HuH-7 (cell line): Measurements from ENCODE around the gene PPM1H.

Source experiments
- DNase-seq: peaks from one replicate; pipeline ENCODE4 v3.0.0; 2011; ENCODE audit warnings: low spot score

PPM1H gene

DNA sequence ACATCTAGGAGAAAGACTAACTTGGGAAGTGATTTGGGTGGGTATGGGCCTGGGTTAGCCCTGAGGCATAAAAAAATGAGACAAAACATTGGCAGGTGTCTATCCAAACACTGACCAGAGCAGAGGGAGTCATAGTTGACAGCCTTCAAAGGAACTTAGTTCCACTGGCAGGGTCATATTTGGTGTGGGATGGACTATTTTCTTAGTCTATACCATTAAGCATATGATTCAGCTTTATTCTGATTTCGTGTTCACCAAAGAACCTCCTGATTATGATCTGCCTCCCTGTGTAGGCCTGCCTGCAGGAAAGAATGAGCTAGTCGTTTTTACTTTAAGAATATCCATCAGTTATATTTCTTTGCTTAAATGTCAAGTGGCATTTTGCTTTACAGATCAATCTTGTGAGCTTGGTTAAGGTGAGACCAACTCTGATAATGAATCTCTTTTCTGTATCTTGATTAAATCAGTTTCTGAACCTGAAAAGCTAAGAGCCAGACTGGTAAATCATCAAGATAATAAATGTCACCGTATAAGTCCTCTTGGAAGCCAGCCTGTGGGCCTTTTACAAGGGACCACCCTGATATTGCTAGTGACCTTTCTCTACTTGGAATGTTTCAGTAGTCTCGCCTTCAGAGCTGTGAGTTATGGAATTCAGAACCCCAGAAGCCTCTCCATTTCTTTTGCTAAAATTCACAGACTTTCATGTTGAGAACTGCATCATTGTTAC, 285.4 kb downstream of the PPM1H start:
- no peak for DNase-seq

DNA sequence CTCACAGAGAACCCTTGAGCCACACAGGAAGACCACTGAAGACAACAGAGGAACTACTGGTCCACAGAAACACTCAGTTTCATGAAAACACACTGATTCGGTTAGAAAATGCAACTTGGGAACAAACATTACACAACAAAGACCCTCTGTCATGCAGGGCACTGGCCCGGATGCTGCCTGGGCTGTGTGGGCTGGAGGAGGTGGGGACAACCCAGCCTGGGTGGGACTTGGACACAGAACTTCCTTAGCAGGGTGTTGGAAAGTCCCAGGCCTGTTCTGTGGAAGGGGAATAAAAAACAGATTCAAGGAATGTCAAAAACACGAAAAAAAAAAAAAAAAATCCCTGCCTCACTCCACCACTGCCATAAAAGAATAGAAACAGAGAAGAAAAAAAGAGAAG, 287.4 kb downstream of the PPM1H start:
- DNase-seq: no peak

DNA sequence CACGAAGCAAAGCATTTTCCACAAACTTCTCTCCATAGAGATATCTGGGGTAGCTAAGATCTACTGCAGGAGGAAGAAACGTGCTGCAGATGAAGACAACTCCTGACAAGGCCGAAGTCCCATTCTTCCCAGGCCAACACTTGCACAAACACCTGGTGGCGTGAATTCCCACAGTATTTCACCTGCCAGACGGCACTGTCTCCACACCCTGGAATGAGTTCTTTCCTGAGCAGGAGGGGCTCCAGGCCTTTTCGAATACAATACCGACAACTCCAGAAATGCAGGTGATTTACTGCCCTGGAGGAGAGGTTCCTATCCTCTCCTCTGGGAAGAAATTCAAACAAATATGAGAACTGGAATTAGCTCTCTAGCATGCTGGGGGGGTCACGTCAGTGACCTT, 288.4 kb downstream of the PPM1H start:
- no peak for DNase-seq

DNA sequence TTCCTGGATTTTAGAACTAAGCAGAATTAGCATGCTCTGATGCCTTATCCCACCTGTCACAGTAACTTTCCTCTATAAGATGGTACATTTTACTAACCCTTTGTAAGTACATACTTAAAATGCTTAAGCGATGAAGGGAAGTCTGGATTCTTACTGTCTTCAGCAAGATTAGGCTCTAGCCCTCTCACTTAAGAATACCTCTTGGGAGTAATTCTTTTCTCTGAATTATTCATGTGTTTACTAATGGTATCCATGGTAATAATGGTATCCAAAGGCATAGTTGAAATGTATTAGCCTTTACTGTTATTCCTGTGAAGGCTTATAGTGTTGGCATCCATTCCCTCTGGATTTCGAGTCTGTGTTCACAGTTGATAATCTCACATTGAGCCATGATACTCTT, 291.5 kb downstream of the PPM1H start:
- DNase-seq: no peak

GRCh38 chr12:62642486-62642885, 292.5 kb downstream of the PPM1H start:
- DNase-seq: no peak

GRCh38 chr12:62640910-62641448, 294.0 kb downstream of the PPM1H start:
- DNase-seq: no peak

GRCh38 chr12:62637679-62638078, 297.3 kb downstream of the PPM1H start:
- DNase-seq: no peak

GRCh38 chr12:62635649-62636048, 299.3 kb downstream of the PPM1H start:
- DNase-seq: no peak

- DNase-seq: peak; percentile 67
These were observed 302.5 kb downstream of the PPM1H start for GRCh38 chr12:62632411-62632918.

DNA sequence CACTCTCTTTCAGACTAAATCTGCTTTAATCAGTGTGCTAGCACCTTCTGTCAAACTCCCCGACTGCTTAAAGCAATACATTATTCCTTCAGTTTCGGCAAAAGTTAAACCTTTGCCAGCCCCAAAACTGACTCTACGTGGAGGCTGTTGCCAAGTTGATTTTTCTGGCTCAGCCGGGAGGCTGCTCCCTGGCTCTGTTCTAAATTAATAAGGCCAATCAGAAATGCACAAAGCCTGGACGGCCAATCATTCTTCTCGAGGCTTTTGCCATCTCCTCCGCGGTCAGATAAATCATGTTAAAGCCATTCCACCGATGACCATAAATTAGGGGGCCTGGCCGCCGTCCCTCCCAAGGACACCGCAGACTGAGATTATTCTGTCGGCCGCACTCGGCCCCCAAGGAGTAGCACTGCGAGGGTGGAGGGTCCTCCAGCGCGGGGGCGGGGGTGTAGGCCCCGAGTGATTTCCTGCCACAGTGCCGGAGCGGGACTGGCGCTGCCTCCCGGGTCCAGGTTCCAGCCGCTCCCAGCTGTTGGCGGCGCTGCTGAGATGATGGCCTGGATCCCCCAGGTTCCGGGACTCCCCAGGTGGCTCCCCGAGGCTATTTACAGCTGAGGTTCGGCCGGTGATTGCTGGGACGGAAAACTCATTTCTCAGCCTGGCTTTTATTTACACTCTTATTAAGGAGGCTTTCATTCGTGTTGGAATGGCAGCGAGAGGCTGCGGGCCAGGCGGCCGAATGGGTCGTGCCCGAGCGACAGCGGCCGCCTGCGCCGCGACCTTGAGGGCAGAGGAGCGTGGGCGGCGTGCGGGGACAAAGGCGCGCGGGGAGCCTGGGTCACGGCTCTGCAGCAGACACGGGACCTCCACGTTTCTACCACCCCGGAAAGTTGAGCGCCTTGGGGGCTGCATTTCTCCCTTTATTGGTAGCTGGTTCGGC, 303.2 kb downstream of the PPM1H start:
- peak; percentile 81 for DNase-seq

DNA sequence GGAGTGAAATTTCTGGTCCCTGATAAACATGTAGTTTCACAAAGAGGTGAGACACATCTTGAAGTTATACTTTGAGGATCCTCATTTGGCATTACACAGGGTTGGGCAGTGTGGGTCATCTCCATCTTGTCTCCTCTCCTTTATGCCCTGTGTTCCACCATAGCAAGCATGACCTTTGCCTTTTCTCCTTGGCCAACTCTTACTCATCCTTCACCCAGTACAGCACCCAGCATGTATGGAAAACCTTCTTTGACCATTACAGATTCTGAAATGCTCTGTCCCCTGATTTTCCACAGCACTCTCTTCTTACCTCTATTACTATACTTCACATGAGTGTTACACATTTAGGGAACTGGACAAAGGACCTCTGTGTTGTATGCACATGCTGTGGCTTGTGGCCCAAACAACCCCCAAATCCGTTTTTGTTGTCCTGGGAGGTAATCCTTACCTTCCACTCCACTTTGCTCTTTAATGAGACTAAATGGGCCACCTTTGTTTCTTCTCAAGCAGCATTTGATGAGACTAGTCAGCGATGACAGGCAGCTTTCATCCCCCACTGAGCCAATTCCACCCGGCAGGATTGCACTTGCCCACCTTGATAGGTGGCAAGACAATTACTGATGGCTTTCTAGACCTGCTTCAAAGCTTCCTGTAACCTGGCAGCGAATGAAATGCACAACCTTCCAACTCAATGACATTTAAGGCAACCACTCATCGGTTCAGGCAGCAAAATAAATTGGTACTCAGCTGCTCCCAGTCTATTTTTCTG, 304.8 kb downstream of the PPM1H start:
- no peak for DNase-seq

DNA sequence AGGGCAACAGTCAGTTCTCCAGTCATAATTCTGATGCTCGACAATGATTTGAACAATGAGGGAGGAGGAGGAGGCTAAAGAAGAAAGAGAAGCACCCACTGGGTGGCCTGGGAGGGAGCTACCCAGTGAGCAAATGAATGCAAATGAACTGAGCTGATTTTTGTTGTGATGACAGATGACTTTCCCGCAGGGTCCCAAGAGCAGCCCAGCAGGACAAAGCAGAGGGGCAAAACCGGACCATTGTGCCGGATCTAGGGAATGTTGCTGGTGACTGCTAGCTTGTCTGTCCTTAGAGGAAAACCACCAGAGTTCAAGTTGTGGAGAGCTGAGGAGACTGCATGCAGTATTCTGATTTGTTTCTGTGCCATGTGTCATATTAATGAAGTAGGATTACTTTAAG, 305.5 kb downstream of the PPM1H start:
- no peak for DNase-seq

- no peak for DNase-seq
These were observed 307.8 kb downstream of the PPM1H start for GRCh38 chr12:62627181-62627580.

- DNase-seq: peak; percentile 59
These were observed 309.7 kb downstream of the PPM1H start for GRCh38 chr12:62625228-62625627.

GRCh38 chr12:62622177-62622576, 312.8 kb downstream of the PPM1H start:
- no peak for DNase-seq

- no peak for DNase-seq
These were observed 313.8 kb downstream of the PPM1H start for GRCh38 chr12:62621101-62621638.

DNA sequence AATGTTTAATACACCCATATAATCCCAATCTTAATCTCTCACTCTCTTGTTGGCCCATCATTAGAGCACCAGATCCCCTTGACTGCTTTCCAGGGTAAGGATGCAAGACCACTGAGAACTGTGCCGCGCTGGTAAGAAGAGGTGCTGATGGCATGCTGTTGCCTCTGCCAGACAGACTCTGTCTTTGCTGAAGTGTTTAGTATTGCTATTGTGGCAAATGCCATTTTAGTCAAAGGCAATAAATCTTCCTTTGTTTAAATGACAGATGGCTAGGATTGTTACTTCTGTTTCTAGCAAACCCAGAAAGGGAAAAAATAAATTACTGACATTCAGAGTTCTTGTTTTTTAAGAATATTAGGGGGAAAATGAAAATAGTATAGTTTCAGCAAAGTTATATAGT, 316.0 kb downstream of the PPM1H start:
- DNase-seq: no peak

DNA sequence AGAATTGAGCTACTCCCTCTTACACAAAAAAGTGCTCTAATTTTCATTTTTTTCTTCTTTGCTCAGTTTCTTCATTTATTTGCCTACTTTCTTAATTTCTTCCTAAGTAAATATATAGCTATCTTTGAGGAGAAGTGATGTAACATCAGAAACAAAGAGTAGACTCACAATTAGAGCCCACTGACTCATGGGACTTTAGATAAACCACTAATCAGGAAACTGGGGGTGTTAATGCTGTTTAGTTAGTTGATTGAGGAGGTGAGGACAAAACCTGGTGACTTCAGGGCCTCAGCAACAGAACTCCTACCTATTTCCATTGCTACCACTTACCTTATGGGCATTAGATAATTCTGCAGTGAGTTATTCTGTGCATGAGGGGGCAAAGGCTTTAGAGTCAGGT, 316.6 kb downstream of the PPM1H start:
- DNase-seq: no peak

DNA sequence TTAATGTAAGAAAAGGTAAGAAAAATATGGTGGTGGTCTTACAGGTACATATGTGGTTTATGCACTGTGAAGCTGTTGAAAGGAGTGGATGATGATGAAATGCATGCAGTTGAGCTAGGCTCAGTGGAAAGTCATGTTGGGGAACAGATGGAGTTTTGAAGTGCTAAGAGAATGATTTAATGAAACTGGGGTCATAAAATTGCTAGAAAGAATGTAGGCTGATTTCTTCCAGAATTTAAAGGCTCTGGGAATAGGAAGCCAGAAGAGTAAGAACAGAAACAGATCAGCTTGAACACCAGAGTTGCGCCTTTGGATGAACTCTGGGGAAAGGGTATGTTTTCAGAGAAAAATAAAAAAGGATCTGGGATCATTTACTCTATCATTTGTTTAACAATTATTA, 321.9 kb downstream of the PPM1H start:
- no peak for DNase-seq

DNA sequence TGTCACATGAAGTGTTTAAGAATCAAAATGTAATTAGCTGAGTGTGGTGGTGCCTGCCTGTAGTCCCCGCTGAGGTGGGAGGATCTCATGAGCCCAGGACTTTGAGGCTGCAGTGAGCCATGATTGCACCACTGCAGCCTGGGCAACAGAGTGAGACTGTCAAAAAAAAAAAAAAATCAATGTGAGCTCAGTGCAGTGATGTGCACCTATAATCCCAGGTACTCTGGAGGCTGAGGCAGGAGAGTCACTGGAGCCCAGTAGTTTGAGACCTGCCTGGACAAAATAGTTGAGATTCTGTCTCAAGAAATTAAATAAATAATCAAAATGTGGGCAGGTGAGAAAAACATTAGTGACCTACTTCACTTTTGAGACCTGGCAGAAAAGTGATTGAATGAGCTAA, 328.3 kb downstream of the PPM1H start:
- no peak for DNase-seq

GRCh38 chr12:62605981-62606380, 329.0 kb downstream of the PPM1H start:
- DNase-seq: no peak

DNA sequence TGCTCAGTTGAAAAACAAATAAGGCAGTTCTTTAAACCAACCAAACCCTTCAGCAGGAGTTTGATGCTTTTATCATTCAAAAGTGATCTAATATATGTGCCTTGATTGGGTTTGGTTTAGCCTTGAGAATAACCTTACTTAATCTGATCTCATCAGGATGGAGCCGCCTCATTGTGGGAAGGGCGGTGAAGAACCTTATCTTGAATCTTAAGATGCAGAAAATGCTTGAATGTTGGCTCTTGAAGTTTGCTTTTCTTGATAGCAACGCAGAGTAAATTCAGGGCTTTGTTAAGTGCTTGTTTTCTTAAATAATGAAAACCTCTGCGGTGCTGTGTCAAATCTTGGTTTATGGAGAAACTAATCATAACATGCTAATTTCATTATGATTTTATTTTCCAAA, 330.1 kb downstream of the PPM1H start:
- DNase-seq: no peak
